Measurements from ENCODE around the gene AMTN.

Gene AMTN

DNA sequence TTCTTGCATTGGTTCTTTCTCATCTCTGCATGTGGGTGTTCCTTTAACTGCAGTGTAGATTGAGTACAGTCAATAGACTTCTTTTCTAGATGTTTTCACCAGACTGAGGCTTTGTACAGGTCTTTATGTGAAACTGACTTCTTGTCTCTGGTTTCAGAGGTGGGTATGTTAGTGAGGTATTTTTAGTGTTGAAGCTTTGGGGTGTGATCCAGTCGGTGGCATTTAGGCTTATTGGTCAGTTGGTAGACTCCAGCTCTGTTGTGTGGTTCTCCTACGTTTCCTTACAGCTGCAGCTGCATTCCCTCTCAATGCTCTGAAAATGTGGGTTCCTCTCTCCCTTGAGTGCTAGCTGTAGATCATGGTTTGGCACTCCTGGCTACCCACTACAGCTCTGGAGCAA is 52.4 kb downstream of the AMTN start:
- Histone ChIP-seq H3K27ac (ENCODE audit: low read depth, low read length, poor library complexity, severe bottlenecking) (no peak overlapping the region), H3K4me3 (ENCODE audit: low read depth, low read length, poor library complexity, severe bottlenecking) (no peak overlapping the region), H4K20me1 (ENCODE audit: insufficient read depth, low read length) (no peaks in the 10 kb centered on the region), H3K9me2 (ENCODE audit: low read depth, low read length) (no peaks in the 10 kb centered on the region), H3K9me3 (ENCODE audit: low read length) (0 out of 2 replicates have a peak, but pooled peaks cover 1% of the 10 kb centered on the region), H3K4me2 (ENCODE audit: low read length) (no peak overlapping the region), H2AFZ (ENCODE audit: low read length) (no peak overlapping the region), H3K27me3 (ENCODE audit: insufficient read depth, low read length) (no peaks in the 10 kb centered on the region), H3K4me1 (ENCODE audit: insufficient read depth, low read length, severe bottlenecking) (no peaks in the 10 kb centered on the region), H3K79me2 (ENCODE audit: insufficient read depth, low read length) (no peaks in the 10 kb centered on the region), H3K9ac (ENCODE audit: low read length) (no peak overlapping the region), H3F3A (ENCODE audit: insufficient read depth, low read length) (no peaks in the 10 kb centered on the region), H3K36me3 (ENCODE audit: insufficient read depth, low read length) (no peaks in the 10 kb centered on the region)
- TF ChIP-seq EZH2 (IDR thresholded peaks at IDR 0.05; ENCODE audit: borderline replicate concordance, low read length): no peak
- TF ChIP-seq, protein P1, sequence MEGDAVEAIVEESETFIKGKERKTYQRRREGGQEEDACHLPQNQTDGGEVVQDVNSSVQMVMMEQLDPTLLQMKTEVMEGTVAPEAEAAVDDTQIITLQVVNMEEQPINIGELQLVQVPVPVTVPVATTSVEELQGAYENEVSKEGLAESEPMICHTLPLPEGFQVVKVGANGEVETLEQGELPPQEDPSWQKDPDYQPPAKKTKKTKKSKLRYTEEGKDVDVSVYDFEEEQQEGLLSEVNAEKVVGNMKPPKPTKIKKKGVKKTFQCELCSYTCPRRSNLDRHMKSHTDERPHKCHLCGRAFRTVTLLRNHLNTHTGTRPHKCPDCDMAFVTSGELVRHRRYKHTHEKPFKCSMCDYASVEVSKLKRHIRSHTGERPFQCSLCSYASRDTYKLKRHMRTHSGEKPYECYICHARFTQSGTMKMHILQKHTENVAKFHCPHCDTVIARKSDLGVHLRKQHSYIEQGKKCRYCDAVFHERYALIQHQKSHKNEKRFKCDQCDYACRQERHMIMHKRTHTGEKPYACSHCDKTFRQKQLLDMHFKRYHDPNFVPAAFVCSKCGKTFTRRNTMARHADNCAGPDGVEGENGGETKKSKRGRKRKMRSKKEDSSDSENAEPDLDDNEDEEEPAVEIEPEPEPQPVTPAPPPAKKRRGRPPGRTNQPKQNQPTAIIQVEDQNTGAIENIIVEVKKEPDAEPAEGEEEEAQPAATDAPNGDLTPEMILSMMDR (IDR thresholded peaks at IDR 0.05; ENCODE audit: low read length): no peak

DNA sequence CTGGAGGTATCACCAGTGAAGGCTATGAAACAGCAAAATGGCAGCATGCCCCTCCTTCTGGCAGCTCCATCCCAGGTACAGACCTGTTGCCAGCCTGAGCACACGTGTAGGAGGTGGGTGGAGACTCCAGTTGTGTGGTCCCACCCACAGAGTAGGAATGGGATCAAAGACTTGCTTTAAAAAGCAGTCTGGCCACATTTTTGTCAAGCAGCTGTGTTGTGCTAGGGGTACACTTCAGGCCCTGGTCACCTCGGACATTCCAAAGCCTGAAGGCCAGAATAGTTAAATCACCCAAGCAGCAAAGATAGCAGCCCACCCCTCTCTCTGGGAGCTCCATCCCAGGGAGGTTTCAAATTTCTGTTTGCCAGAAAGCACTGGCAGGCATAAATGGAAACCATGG is 53.4 kb downstream of the AMTN start:
- no peaks in the 10 kb centered on the region for H3K36me3 ChIP-seq (ENCODE audit: insufficient read depth, low read length)
- no peak overlapping the region for H3K27ac ChIP-seq (ENCODE audit: low read depth, low read length, poor library complexity, severe bottlenecking)
- H3K4me3 ChIP-seq (ENCODE audit: low read depth, low read length, poor library complexity, severe bottlenecking): no peak overlapping the region
- no peaks in the 10 kb centered on the region for H3K27me3 ChIP-seq (ENCODE audit: insufficient read depth, low read length)
- H2AFZ ChIP-seq (ENCODE audit: low read length): no peak overlapping the region
- H3K79me2 ChIP-seq (ENCODE audit: insufficient read depth, low read length): no peaks in the 10 kb centered on the region
- H3K9me2 ChIP-seq (ENCODE audit: low read depth, low read length): no peaks in the 10 kb centered on the region
- H3K9me3 ChIP-seq (ENCODE audit: low read length): 0 out of 2 replicates have a peak, but pooled peaks cover 3% of the 10 kb centered on the region
- H3K4me1 ChIP-seq (ENCODE audit: insufficient read depth, low read length, severe bottlenecking): no peaks in the 10 kb centered on the region
- no peaks in the 10 kb centered on the region for H3F3A ChIP-seq (ENCODE audit: insufficient read depth, low read length)
- H4K20me1 ChIP-seq (ENCODE audit: insufficient read depth, low read length): no peaks in the 10 kb centered on the region
- TF ChIP-seq, protein P1 (IDR thresholded peaks at IDR 0.05; ENCODE audit: low read length): no peak
- TF ChIP-seq EZH2 (IDR thresholded peaks at IDR 0.05; ENCODE audit: borderline replicate concordance, low read length): no peak
- no peak overlapping the region for H3K4me2 ChIP-seq (ENCODE audit: low read length)
- H3K9ac ChIP-seq (ENCODE audit: low read length): no peak overlapping the region

DNA sequence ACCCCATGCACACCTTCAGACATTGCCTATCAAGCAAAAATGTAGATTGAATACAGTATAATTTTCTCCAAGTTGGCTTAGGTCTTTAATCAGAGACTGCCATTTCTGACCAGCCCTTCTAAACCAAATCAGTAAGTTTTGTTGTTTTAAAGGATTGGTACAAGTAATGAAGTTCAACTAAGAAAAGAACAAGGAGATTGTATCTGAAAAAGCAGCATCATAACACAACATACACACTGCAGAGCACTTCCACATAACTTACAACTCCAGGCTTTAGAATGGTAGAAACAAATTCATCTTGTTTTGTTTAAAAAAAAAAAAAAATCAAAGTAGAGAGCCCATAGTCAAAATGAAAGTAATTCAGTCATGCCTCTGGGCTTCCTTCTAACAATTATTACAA is 57.6 kb downstream of the AMTN start:
- H3K79me2 ChIP-seq (ENCODE audit: insufficient read depth, low read length): no peaks in the 10 kb centered on the region
- no peak overlapping the region for H3K9ac ChIP-seq (ENCODE audit: low read length)
- TF ChIP-seq, protein P1 (IDR thresholded peaks at IDR 0.05; ENCODE audit: low read length): no peak
- TF ChIP-seq EZH2 (IDR thresholded peaks at IDR 0.05; ENCODE audit: borderline replicate concordance, low read length): no peak
- 0 out of 2 replicates have a peak, but pooled peaks cover 3% of the 10 kb centered on the region for H3K9me3 ChIP-seq (ENCODE audit: low read length)
- H3K4me3 ChIP-seq (ENCODE audit: low read depth, low read length, poor library complexity, severe bottlenecking): no peak overlapping the region
- H3K27me3 ChIP-seq (ENCODE audit: insufficient read depth, low read length): no peaks in the 10 kb centered on the region
- no peak overlapping the region for H2AFZ ChIP-seq (ENCODE audit: low read length)
- H3K9me2 ChIP-seq (ENCODE audit: low read depth, low read length): no peaks in the 10 kb centered on the region
- no peaks in the 10 kb centered on the region for H3K36me3 ChIP-seq (ENCODE audit: insufficient read depth, low read length)
- no peaks in the 10 kb centered on the region for H3F3A ChIP-seq (ENCODE audit: insufficient read depth, low read length)
- H3K4me2 ChIP-seq (ENCODE audit: low read length): no peak overlapping the region
- H3K27ac ChIP-seq (ENCODE audit: low read depth, low read length, poor library complexity, severe bottlenecking): no peak overlapping the region
- H4K20me1 ChIP-seq (ENCODE audit: insufficient read depth, low read length): no peaks in the 10 kb centered on the region
- no peaks in the 10 kb centered on the region for H3K4me1 ChIP-seq (ENCODE audit: insufficient read depth, low read length, severe bottlenecking)
